ENCODE data around the gene PDE4D. TPM values are rescaled to one million over a fixed set of nuclear protein-coding genes. Genes with fewer than 3 reads are reported as not detected.

Gene PDE4D
- total RNA-seq, 1 donor from 2014 or later, result 39.2 TPM

- DNase-seq (ENCODE audit: low read depth), result peak; percentile 96
- H3K4me3 ChIP-seq (ENCODE audit: low read depth, low read length), result no peak overlapping the region
- TF ChIP-seq CTCF (IDR thresholded peaks at IDR 0.05; ENCODE audit: insufficient read depth, low read length, poor library complexity, severe bottlenecking), result no peak
- H3K36me3 ChIP-seq (ENCODE audit: control insufficient read depth, insufficient read depth, low read length), result no peaks in the 10 kb centered on the region
- no peaks in the 10 kb centered on the region for H3K27me3 ChIP-seq (ENCODE audit: control insufficient read depth, insufficient read depth, low read length)
These were observed 813.6 kb downstream of the PDE4D start for GRCh38 chr5:59079622-59080620.

- Histone ChIP-seq H3K27me3 (ENCODE audit: control insufficient read depth, insufficient read depth, low read length) (no peaks in the 10 kb centered on the region), H3K4me3 (ENCODE audit: low read depth, low read length) (no peak overlapping the region), H3K36me3 (ENCODE audit: control insufficient read depth, insufficient read depth, low read length) (no peaks in the 10 kb centered on the region)
- no peak for DNase-seq (ENCODE audit: low read depth)
- TF ChIP-seq CTCF (IDR thresholded peaks at IDR 0.05; ENCODE audit: insufficient read depth, low read length, poor library complexity, severe bottlenecking), result no peak
These were observed 821.6 kb downstream of the PDE4D start for GRCh38 chr5:59071755-59072549.

- H3K4me3 ChIP-seq (ENCODE audit: low read depth, low read length), result no peak overlapping the region
- DNase-seq (ENCODE audit: low read depth), result peak; percentile 92
- no peak for TF ChIP-seq CTCF (IDR thresholded peaks at IDR 0.05; ENCODE audit: insufficient read depth, low read length, poor library complexity, severe bottlenecking)
- no peaks in the 10 kb centered on the region for H3K27me3 ChIP-seq (ENCODE audit: control insufficient read depth, insufficient read depth, low read length)
- no peaks in the 10 kb centered on the region for H3K36me3 ChIP-seq (ENCODE audit: control insufficient read depth, insufficient read depth, low read length)
These were observed 824.0 kb downstream of the PDE4D start for GRCh38 chr5:59069438-59070079.

- TF ChIP-seq CTCF (IDR thresholded peaks at IDR 0.05; ENCODE audit: insufficient read depth, low read length, poor library complexity, severe bottlenecking), result no peak
- H3K36me3 ChIP-seq (ENCODE audit: control insufficient read depth, insufficient read depth, low read length), result no peaks in the 10 kb centered on the region
- no peak overlapping the region for H3K4me3 ChIP-seq (ENCODE audit: low read depth, low read length)
- no peaks in the 10 kb centered on the region for H3K27me3 ChIP-seq (ENCODE audit: control insufficient read depth, insufficient read depth, low read length)
- no peak for DNase-seq (ENCODE audit: low read depth)
These were observed 825.4 kb downstream of the PDE4D start for GRCh38 chr5:59067956-59068656.

GRCh38 chr5:59066367-59067163, 827.0 kb downstream of the PDE4D start:
- TF ChIP-seq CTCF (IDR thresholded peaks at IDR 0.05; ENCODE audit: insufficient read depth, low read length, poor library complexity, severe bottlenecking), result no peak
- no peak for DNase-seq (ENCODE audit: low read depth)
- no peaks in the 10 kb centered on the region for H3K27me3 ChIP-seq (ENCODE audit: control insufficient read depth, insufficient read depth, low read length)
- no peak overlapping the region for H3K4me3 ChIP-seq (ENCODE audit: low read depth, low read length)
- no peaks in the 10 kb centered on the region for H3K36me3 ChIP-seq (ENCODE audit: control insufficient read depth, insufficient read depth, low read length)

Data from kidney epithelial cell (primary cell).